HepG2 (cell line): ENCODE data around the gene AFAP1L2. TPM values are rescaled to one million over a fixed set of nuclear protein-coding genes. Genes with fewer than 3 reads are reported as not detected.
A peak's percentile ranks its signal among the peaks of the same experiment; 100 is the strongest.

Experiments
- ATAC-seq: fragments of 200-7000 bp; cut with Tn5 transposase; 3 replicates; pipeline ENCODE4 v1.9.1; 2020; ENCODE audit warnings: mild to moderate bottlenecking, moderate library complexity
- BruUV-seq: library from RNA; stranded (reverse); fragments of 400-500 nt; replicated peaks from 2 replicates; lab custom pipeline; 2021; lab: Mats Ljungman, UMichigan
- CTCF ChIA-PET: fragments of 300-600 bp; formaldehyde crosslinking; extraction: SDS; loops from one replicate; lab custom pipeline; 2021; ENCODE audit warnings: low total read pairs, inconsistent platforms, low intra/inter-chr PET ratio; lab: Yijun Ruan, JAX
- POLR2A ChIA-PET: fragments of 350-600 bp; sonication (Branson Sonifier 250); formaldehyde crosslinking; loops from one replicate; lab custom pipeline; 2020; ENCODE audit warnings: antibody characterized with exemption, inconsistent platforms; lab: Yijun Ruan, JAX
- DNase-seq: peaks from one replicate; pipeline ENCODE4 v3.0.0-alpha.2; 2015; ENCODE audit warnings: low spot score
- FAIRE-seq: peaks from 3 replicates; lab custom pipeline; 2011; peaks lifted over from hg19 to GRCh38; lab: Jason Lieb, UNC
- H2AFZ ChIP-seq: one replicate; pipeline ENCODE4 v1.6.1; 2011; ENCODE audit warnings: low read length, inconsistent platforms
- H3K27ac ChIP-seq: fragments of 300-600 bp; 3 replicates; pipeline ENCODE4 v1.8.0; 2011; ENCODE audit warnings: mixed run types, mild to moderate bottlenecking, mixed read lengths, low read length, inconsistent platforms; ENCODE audit not compliant: insufficient read depth; ENCODE audit errors: extremely low read length
- H3K27me3 ChIP-seq, 2 experiments: fragments of 200-600 bp in 1 of 2; 2 replicates in 1 of 2; 3 replicates in 1 of 2; pipeline versions ENCODE4 v1.6.0 to v1.8.0; 2011; ENCODE audit warnings: low read length in 2 of 2, mild to moderate bottlenecking in 2 of 2, moderate library complexity in 2 of 2, inconsistent platforms in 1 of 2; ENCODE audit not compliant: insufficient read depth in 2 of 2, control insufficient read depth in 1 of 2
- H3K36me3 ChIP-seq, 2 experiments: fragments of 200-600 bp in 1 of 2; replicated peaks in 1 of 2; 2 replicates in 1 of 2; 3 replicates in 1 of 2; pipeline versions ENCODE4 v1.5.1 to v1.8.0; 2011; ENCODE audit warnings: low read length in 2 of 2, inconsistent platforms in 1 of 2; ENCODE audit not compliant: insufficient read depth in 2 of 2, control insufficient read depth in 1 of 2
- H3K4me1 ChIP-seq: 2 replicates; pipeline ENCODE4 v1.5.1; 2012; ENCODE audit warnings: low read length, inconsistent platforms; ENCODE audit not compliant: insufficient read depth
- H3K4me2 ChIP-seq: 2 replicates; pipeline ENCODE4 v1.6.0; 2011; ENCODE audit warnings: low read depth, low read length, inconsistent platforms
- H3K4me3 ChIP-seq, 3 experiments: fragments of 200-600 bp in 1 of 3; sonication (generic), shearing (Covaris generic) in 1 of 3; replicated peaks in 1 of 3; 2 replicates each; pipeline ENCODE4 v1.5.1; 2011 to 2016; ENCODE audit warnings: low read length in 3 of 3, inconsistent platforms in 2 of 3, low read depth in 2 of 3, mild to moderate bottlenecking in 2 of 3, control low read depth in 1 of 3, mixed read lengths in 1 of 3; ENCODE audit not compliant: insufficient read depth in 1 of 3
- H3K79me2 ChIP-seq: one replicate; pipeline ENCODE4 v1.6.1; 2011; ENCODE audit warnings: low read length, inconsistent platforms; ENCODE audit not compliant: insufficient read depth
- H3K9ac ChIP-seq: 2 replicates; pipeline ENCODE4 v1.6.0; 2011; ENCODE audit warnings: mild to moderate bottlenecking, low read depth, low read length, inconsistent platforms; ENCODE audit not compliant: insufficient read depth
- H3K9me3 ChIP-seq: 2 replicates; pipeline ENCODE4 v1.5.1; 2012; ENCODE audit warnings: mild to moderate bottlenecking, low read length
- H4K20me1 ChIP-seq: 2 replicates; pipeline ENCODE4 v1.6.0; 2011; ENCODE audit warnings: inconsistent platforms, mild to moderate bottlenecking, low read length, moderate library complexity; ENCODE audit not compliant: insufficient read depth
- ZNF768 ChIP-seq: sonication (generic); formaldehyde crosslinking; IDR thresholded peaks from 2 replicates; pipeline ENCODE4 v1.4.0; 2020; ENCODE audit warnings: missing genetic modification reagents
- WGBS: methylation state at CpG from one replicate; pipeline ENCODE4 v1.1.6; 2017; ENCODE audit warnings: low lambda C conversion rate; 5-methylcytosine and 5-hydroxymethylcytosine counted together
- in situ Hi-C: cut with HindIII; loops from 2 replicates; pipeline ENCODE4 v1.10.0; 2017; ENCODE audit warnings: low pct_unique_long_range_greater_than_20kb; ENCODE audit not compliant: extremely low pct_ligation_motif_present
- intact Hi-C: fragments of 100-400 bp; cut with micrococcal nuclease; formaldehyde crosslinking; loops from one replicate; pipeline ENCODE4 v1.10.0; 2022; ENCODE audit not compliant: unreplicated experiment
- polyA plus RNA-seq, 8 experiments: library from polyadenylated mRNA; depleted of rRNA in 3 of 8; stranded (reverse) in 7 of 8; unstranded in 1 of 8; fragments of >200 nt; fragmentation: Illumina TruSeq in 4 of 8; extraction: Trizol in 4 of 8; gene quantifications; 2 replicates each; pipeline versions ENCODE4 v1.2.1 to v1.2.3, GENCODE V29; 2011 to 2016; ENCODE audit warnings: low read depth in 4 of 8, missing spikeins in 1 of 8, mixed read lengths in 1 of 8; ENCODE audit not compliant: insufficient read depth in 1 of 8
- total RNA-seq, 5 experiments: library from RNA; depleted of rRNA; stranded (reverse); fragments of >200 nt; fragmentation: Illumina TruSeq; extraction: Trizol; gene quantifications; 2 replicates each; pipeline ENCODE4 v1.2.3, GENCODE V29; 2016; ENCODE audit warnings: low read depth in 1 of 5
- TF ChIP-seq, protein P1 (sequence below), 2 experiments: fragments of 450-650 bp in 1 of 2; sonication (generic) in 1 of 2; formaldehyde crosslinking in 1 of 2; IDR thresholded peaks; 2 replicates each; pipeline versions ENCODE4 v1.6.1 to v1.8.0; 2016 to 2022; ENCODE audit warnings: antibody characterized with exemption in 1 of 2, mild to moderate bottlenecking in 1 of 2, missing genetic modification reagents in 1 of 2

AFAP1L2 gene
- total and polyA plus RNA-seq, 2 of the 13 experiments (the other 11 are each of a cell fraction or from before 2014, with no cell fraction given) = not detected

DNA sequence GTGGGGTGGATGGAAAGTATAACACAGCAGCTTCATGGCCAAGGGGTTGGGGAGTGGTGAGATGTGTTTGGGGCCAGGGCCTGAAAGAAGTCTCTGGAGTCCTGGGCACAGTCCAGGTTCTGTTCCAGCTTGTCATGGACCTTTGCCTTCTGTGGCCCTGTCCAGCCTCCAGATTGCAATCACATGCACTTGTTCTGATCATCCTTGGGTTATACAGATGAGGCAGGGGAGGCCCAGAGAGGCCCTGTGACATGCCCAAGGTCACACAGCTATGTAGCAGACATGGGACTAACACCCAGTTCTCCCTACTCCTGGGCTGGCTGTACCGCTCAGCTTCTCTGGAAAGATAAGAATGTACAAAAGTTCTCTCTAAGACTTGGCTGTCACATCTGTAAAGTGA lies 153.6 kb downstream of the AFAP1L2 start:
- ChIA-PET CTCF (no interaction called here), POLR2A (no interaction called here)
- no peaks in the 10 kb centered on the region for H3K36me3 ChIP-seq
- no peaks in the 10 kb centered on the region for H3K9me3 ChIP-seq
- FAIRE-seq = no peak
- no TSS peak for BruUV-seq
- DNase-seq = no peak
- 13% methylated on average over 1 of the region's 1 CpG for WGBS
- no peak overlapping the region for H3K4me2 ChIP-seq
- in situ Hi-C loops = no loop called here
- H3K79me2 ChIP-seq = no peaks in the 10 kb centered on the region
- TF ChIP-seq, protein P1, sequence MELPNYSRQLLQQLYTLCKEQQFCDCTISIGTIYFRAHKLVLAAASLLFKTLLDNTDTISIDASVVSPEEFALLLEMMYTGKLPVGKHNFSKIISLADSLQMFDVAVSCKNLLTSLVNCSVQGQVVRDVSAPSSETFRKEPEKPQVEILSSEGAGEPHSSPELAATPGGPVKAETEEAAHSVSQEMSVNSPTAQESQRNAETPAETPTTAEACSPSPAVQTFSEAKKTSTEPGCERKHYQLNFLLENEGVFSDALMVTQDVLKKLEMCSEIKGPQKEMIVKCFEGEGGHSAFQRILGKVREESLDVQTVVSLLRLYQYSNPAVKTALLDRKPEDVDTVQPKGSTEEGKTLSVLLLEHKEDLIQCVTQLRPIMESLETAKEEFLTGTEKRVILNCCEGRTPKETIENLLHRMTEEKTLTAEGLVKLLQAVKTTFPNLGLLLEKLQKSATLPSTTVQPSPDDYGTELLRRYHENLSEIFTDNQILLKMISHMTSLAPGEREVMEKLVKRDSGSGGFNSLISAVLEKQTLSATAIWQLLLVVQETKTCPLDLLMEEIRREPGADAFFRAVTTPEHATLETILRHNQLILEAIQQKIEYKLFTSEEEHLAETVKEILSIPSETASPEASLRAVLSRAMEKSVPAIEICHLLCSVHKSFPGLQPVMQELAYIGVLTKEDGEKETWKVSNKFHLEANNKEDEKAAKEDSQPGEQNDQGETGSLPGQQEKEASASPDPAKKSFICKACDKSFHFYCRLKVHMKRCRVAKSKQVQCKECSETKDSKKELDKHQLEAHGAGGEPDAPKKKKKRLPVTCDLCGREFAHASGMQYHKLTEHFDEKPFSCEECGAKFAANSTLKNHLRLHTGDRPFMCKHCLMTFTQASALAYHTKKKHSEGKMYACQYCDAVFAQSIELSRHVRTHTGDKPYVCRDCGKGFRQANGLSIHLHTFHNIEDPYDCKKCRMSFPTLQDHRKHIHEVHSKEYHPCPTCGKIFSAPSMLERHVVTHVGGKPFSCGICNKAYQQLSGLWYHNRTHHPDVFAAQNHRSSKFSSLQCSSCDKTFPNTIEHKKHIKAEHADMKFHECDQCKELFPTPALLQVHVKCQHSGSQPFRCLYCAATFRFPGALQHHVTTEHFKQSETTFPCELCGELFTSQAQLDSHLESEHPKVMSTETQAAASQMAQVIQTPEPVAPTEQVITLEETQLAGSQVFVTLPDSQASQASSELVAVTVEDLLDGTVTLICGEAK (IDR thresholded peaks at IDR 0.05) = no peak
- TF ChIP-seq, protein P1 (CRISPR knock-in tag; IDR thresholded peaks at IDR 0.05) = no peak
- TF ChIP-seq ZNF768 = peak; percentile 70; the same call in 1 of the 2 replicates
- ATAC-seq = no peak
- no peak overlapping the region for H3K27ac ChIP-seq
- H3K27me3 ChIP-seq = peaks cover 0 to 18% of the 10 kb centered on the region in 2 experiments; a peak in 1 of 5 replicates
- no peaks in the 10 kb centered on the region for H4K20me1 ChIP-seq
- no peaks in the 10 kb centered on the region for H3K4me1 ChIP-seq
- H3K4me3 ChIP-seq = no peak overlapping the region
- intact Hi-C loops = no loop called here
- H2AFZ ChIP-seq = no peak overlapping the region
- no peak overlapping the region for H3K9ac ChIP-seq
